ENCODE data around the gene TBC1D14.

Gene TBC1D14

DNA sequence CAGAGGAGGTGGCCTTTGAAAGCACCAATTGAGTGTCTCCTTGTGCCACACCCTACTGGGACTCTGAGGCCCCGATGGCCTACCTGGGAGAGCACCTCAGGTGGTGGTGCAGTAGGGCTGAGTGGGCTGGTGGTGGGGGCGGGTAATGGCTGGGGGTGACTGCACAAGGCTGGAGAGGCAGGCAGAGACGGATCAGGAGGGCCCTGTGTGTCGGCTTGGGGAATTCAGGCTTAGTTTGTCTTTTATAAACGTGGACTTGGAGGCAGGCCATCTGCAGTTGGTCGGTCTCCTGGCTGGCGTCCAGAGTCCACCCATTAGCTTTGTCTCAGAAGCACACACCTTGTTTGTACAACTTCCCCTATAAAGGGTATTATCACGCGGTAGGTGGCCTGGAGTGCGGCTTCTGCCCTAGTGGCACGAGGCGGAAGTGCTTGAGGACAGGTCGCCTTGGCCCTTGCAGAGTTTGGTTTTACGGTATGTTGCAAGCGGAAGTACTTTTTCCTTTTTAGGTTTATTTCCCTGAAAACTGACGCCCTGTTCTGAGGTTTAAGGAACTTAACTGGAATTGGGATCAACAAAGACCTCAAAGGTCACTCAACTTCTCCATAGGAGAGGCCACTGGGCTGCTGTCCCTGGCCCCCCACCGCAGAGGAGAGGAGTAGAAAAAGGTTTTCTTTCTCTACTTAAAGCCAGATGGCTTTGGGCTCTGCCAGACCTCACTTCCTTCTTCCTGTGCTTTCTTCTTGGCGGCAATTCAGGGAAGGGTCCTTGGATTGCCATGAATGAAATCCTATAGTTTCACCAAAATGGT, 8.0 kb downstream of the TBC1D14 start:
- Histone ChIP-seq H3K9me2 (replicated peaks; ENCODE audit: low read depth, low read length) (no peaks in the 10 kb centered on the region), H3K4me1 (ENCODE audit: insufficient read depth, low read length, poor library complexity, severe bottlenecking) (peaks cover 30% of the 10 kb centered on the region), H3K9me3 (ENCODE audit: insufficient read depth, low read depth, low read length) (no peaks in the 10 kb centered on the region), H4K20me1 (ENCODE audit: insufficient read depth, low read length, poor library complexity, severe bottlenecking) (peaks cover 4% of the 10 kb centered on the region), H3K79me2 (ENCODE audit: insufficient read depth, low read length) (peaks cover 19% of the 10 kb centered on the region; the same call in 1 of the 2 replicates), H3K36me3 (ENCODE audit: insufficient read depth, low read length) (no peaks in the 10 kb centered on the region), H2AFZ (ENCODE audit: low read length) (no peak overlapping the region), H3K27me3 (ENCODE audit: insufficient read depth, low read length, poor library complexity, severe bottlenecking) (no peaks in the 10 kb centered on the region), H3K9ac (ENCODE audit: low read depth, low read length, poor library complexity, severe bottlenecking) (peak overlapping the region; percentile 4), H3F3A (ENCODE audit: low read depth) (no peaks in the 10 kb centered on the region), H3K4me2 (ENCODE audit: low read depth, low read length, poor library complexity, severe bottlenecking) (peak overlapping the region; percentile 35), H3K4me3 (ENCODE audit: low read length, poor library complexity, severe bottlenecking) (no peak overlapping the region)
- no peak for TF ChIP-seq EZH2phosphoT487 (IDR thresholded peaks at IDR 0.05; ENCODE audit: borderline replicate concordance)
- TF ChIP-seq, protein P1, sequence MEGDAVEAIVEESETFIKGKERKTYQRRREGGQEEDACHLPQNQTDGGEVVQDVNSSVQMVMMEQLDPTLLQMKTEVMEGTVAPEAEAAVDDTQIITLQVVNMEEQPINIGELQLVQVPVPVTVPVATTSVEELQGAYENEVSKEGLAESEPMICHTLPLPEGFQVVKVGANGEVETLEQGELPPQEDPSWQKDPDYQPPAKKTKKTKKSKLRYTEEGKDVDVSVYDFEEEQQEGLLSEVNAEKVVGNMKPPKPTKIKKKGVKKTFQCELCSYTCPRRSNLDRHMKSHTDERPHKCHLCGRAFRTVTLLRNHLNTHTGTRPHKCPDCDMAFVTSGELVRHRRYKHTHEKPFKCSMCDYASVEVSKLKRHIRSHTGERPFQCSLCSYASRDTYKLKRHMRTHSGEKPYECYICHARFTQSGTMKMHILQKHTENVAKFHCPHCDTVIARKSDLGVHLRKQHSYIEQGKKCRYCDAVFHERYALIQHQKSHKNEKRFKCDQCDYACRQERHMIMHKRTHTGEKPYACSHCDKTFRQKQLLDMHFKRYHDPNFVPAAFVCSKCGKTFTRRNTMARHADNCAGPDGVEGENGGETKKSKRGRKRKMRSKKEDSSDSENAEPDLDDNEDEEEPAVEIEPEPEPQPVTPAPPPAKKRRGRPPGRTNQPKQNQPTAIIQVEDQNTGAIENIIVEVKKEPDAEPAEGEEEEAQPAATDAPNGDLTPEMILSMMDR (conservative IDR thresholded peaks at IDR 0.05; ENCODE audit: low read length), result peak; percentile 55

DNA sequence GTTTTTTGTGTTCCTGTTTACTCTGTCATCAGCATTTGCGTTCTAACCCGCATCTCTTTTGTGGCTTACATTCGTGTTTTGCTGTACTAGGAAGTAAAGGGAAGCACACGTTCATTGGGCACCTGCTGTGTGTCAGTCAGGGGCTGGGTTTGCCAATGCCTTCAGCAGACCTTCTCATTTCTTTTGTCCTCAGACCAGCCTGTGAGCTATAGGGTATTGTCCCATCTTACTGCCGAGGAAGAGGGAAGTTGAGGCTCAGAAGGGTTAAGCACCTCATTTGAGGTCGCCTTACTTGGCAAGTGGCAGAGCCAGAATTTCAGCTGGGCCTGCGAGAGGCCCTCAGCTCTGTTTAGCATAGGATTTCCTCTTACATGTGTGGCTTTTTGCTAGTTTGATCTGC, 8.7 kb downstream of the TBC1D14 start:
- Histone ChIP-seq H3K9me2 (replicated peaks; ENCODE audit: low read depth, low read length) (no peaks in the 10 kb centered on the region), H3K4me2 (ENCODE audit: low read depth, low read length, poor library complexity, severe bottlenecking) (peak overlapping the region; percentile 35), H3K27me3 (ENCODE audit: insufficient read depth, low read length, poor library complexity, severe bottlenecking) (no peaks in the 10 kb centered on the region), H2AFZ (ENCODE audit: low read length) (no peak overlapping the region), H3K4me3 (ENCODE audit: low read length, poor library complexity, severe bottlenecking) (no peak overlapping the region), H3K9me3 (ENCODE audit: insufficient read depth, low read depth, low read length) (no peaks in the 10 kb centered on the region), H3K4me1 (ENCODE audit: insufficient read depth, low read length, poor library complexity, severe bottlenecking) (peaks cover 30% of the 10 kb centered on the region), H3F3A (ENCODE audit: low read depth) (no peaks in the 10 kb centered on the region), H3K79me2 (ENCODE audit: insufficient read depth, low read length) (peaks cover 19% of the 10 kb centered on the region; the same call in 1 of the 2 replicates), H4K20me1 (ENCODE audit: insufficient read depth, low read length, poor library complexity, severe bottlenecking) (peaks cover 4% of the 10 kb centered on the region), H3K9ac (ENCODE audit: low read depth, low read length, poor library complexity, severe bottlenecking) (no peak overlapping the region), H3K36me3 (ENCODE audit: insufficient read depth, low read length) (peaks cover 2% of the 10 kb centered on the region; the same call in 1 of the 2 replicates)
- TF ChIP-seq, protein P1 (conservative IDR thresholded peaks at IDR 0.05; ENCODE audit: low read length), result no peak
- no peak for TF ChIP-seq EZH2phosphoT487 (IDR thresholded peaks at IDR 0.05; ENCODE audit: borderline replicate concordance)

DNA sequence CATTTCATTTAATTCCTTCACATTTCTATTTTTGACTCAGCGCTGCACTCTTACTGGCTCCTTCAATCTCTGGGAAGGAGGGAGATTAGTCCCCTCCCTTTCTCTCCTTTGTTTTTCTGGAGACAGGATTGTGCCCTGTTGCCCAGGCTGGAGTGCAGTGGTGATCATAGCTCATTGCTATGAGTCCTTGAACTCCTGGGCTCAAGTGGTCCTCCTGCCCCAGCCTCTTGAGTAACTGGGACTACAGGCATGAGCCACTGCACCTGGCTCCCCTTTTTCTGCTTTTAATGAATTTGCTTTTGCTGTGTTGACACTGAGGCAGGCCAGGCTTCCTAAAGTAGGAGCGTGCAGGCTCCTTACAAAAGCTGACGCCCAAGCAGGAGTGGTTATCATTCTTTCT, 10.5 kb downstream of the TBC1D14 start:
- Histone ChIP-seq H4K20me1 (ENCODE audit: insufficient read depth, low read length, poor library complexity, severe bottlenecking) (peaks cover 4% of the 10 kb centered on the region), H3K4me2 (ENCODE audit: low read depth, low read length, poor library complexity, severe bottlenecking) (no peak overlapping the region), H2AFZ (ENCODE audit: low read length) (no peak overlapping the region), H3K9me2 (replicated peaks; ENCODE audit: low read depth, low read length) (no peaks in the 10 kb centered on the region), H3K9me3 (ENCODE audit: insufficient read depth, low read depth, low read length) (no peaks in the 10 kb centered on the region), H3K4me3 (ENCODE audit: low read length, poor library complexity, severe bottlenecking) (no peak overlapping the region), H3K9ac (ENCODE audit: low read depth, low read length, poor library complexity, severe bottlenecking) (no peak overlapping the region), H3F3A (ENCODE audit: low read depth) (no peaks in the 10 kb centered on the region), H3K4me1 (ENCODE audit: insufficient read depth, low read length, poor library complexity, severe bottlenecking) (peaks cover 31% of the 10 kb centered on the region), H3K27me3 (ENCODE audit: insufficient read depth, low read length, poor library complexity, severe bottlenecking) (no peaks in the 10 kb centered on the region), H3K79me2 (ENCODE audit: insufficient read depth, low read length) (peaks cover 21% of the 10 kb centered on the region; the same call in 1 of the 2 replicates), H3K36me3 (ENCODE audit: insufficient read depth, low read length) (peaks cover 17% of the 10 kb centered on the region; the same call in 1 of the 2 replicates)
- no peak for TF ChIP-seq EZH2phosphoT487 (IDR thresholded peaks at IDR 0.05; ENCODE audit: borderline replicate concordance)
- TF ChIP-seq, protein P1 (conservative IDR thresholded peaks at IDR 0.05; ENCODE audit: low read length), result no peak

Data from Loucy (cell line).